Liver (tissue), 3 donors: Measurements from ENCODE around the gene KLF14.

Source experiments
- CTCF ChIP-seq: fragments of 150-350 bp; IDR thresholded peaks from 2 replicates; pipeline ENCODE4 v1.5.1; 2017; ENCODE audit warnings: improper control_type of control experiment, low read depth, low read length; ENCODE audit not compliant: missing input control
- FOXA1 ChIP-seq: IDR thresholded peaks from 2 replicates; pipeline ENCODE4 v1.6.1; 2016; ENCODE audit warnings: antibody characterized with exemption
- GABPA ChIP-seq, 2 donors: IDR thresholded peaks in 1 of 2; conservative IDR thresholded peaks in 1 of 2; 2 replicates each; pipeline ENCODE4 v1.6.1; 2016; ENCODE audit warnings: antibody characterized with exemption in 2 of 2, mild to moderate bottlenecking in 1 of 2, moderate library complexity in 1 of 2
- RAD21 ChIP-seq, 2 donors: IDR thresholded peaks; 2 replicates each; pipeline ENCODE4 v1.6.1; 2016; ENCODE audit warnings: antibody characterized with exemption in 2 of 2, mild to moderate bottlenecking in 2 of 2
- REST ChIP-seq: IDR thresholded peaks from 2 replicates; pipeline ENCODE4 v1.6.1; 2016; ENCODE audit warnings: antibody characterized with exemption, mild to moderate bottlenecking
- TAF1 ChIP-seq: conservative IDR thresholded peaks from 2 replicates; pipeline ENCODE4 v1.6.1; 2016; ENCODE audit warnings: antibody characterized with exemption, mild to moderate bottlenecking
- TF ChIP-seq, protein P1 (sequence below): IDR thresholded peaks from 2 replicates; pipeline ENCODE4 v1.6.1; 2016; ENCODE audit warnings: antibody characterized with exemption
- donor health status: healthy.
- donor health status: healthy.

GRCh38 chr7:130695840-130696239 is 38.2 kb downstream of the KLF14 start:
- no peak for TF ChIP-seq REST
- peak; percentile 50 for TF ChIP-seq CTCF
- no peak for TF ChIP-seq GABPA (IDR thresholded peaks at IDR 0.05 in 1 of 2, conservative IDR thresholded peaks at IDR 0.05 in 1 of 2)
- TF ChIP-seq TAF1, result no peak
- TF ChIP-seq, protein P1, sequence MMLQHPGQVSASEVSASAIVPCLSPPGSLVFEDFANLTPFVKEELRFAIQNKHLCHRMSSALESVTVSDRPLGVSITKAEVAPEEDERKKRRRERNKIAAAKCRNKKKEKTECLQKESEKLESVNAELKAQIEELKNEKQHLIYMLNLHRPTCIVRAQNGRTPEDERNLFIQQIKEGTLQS, result no peak
- TF ChIP-seq RAD21 (IDR thresholded peaks at IDR 0.05), result peak; percentile 63 to 76
- TF ChIP-seq FOXA1, result no peak
